HT-29 (cell line): Measurements from ENCODE around the gene SAMD13. TPM values are rescaled to one million over a fixed set of nuclear protein-coding genes. Genes with fewer than 3 reads are reported as not detected.
A peak's percentile ranks its signal among the peaks of the same experiment; 100 is the strongest.

Source experiments
- DNase-seq: peaks from one replicate; pipeline ENCODE4 v3.0.0-alpha.2; 2015; ENCODE audit warnings: low spot score
- total RNA-seq: library from RNA; depleted of rRNA; stranded (reverse); fragments of >200 nt; shearing (Covaris generic); gene quantifications from 2 replicates; pipeline ENCODE4 v1.2.3, GENCODE V29; 2014

The SAMD13 gene
- total RNA-seq, 1 experiment from 2014 or later, result 0.43 TPM

DNA sequence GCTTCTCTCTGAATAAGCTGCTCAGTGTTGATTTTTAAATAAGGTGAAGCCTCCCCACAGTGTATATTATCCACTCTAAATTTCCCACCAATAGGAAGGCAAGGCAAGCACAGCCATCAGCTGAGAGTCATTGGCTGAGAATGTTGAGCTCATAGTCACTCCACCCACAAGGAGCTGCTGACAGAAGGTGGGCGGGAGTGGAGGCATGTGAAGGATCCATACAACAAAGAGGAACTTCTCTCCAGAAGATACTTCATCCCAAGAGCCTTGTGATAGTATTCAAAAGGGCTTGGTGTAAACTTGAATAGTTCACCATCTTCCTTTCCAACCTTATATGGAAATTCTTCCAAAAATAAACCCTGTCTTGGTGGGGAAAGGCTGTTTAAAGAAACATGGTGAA lies 42.8 kb downstream of the SAMD13 start:
- no peak for DNase-seq

DNA sequence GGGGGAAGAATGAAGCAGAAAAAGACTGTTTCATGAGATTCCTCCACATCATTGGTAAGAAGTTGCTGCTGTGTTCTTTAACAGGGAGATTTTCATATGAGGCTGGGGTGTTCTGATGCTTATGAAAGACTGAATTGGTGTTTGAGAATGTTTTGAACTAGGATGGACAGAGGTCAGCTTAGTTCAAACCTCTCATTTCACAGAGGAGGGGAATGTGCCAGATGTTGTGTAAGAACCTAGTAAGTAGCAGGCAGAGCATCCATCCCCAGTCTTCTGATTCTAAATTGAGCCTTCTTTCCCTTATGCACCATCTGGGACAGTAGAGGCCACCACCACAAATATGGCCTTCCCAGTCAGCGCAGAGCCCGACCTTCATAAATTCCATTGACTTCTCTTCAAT lies 43.7 kb downstream of the SAMD13 start:
- no peak for DNase-seq

DNA sequence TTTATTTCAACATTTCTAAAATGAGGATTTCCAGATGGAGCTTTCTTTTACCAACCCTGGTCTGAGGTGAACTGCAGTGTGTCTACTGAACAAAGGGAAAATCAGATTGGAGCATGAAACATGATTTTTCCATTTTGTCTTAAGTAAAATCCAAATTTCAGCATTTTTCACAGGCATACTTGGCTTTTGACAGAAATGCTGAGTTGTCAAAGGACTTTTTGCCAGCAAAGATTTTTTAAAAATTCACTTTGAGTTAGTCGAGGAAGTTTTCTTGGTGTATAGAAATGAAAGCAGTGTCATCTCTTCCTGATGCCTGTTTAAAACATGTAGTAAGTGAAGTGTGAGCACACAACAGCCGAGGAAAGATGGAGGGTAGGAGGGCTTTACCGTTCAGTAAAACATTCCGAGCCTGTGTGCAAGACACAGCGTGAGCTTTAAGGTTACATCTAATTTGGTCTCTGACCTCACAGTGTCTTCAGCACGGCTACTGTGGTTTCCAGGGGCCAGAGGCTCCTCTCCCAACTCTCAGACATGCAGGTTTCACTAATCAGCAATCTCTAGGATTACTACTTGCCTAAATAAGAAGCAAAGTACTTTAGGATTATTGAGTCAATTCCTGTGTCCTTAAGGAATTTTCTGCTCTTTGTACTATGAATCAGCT lies 45.9 kb downstream of the SAMD13 start:
- DNase-seq, result no peak

DNA sequence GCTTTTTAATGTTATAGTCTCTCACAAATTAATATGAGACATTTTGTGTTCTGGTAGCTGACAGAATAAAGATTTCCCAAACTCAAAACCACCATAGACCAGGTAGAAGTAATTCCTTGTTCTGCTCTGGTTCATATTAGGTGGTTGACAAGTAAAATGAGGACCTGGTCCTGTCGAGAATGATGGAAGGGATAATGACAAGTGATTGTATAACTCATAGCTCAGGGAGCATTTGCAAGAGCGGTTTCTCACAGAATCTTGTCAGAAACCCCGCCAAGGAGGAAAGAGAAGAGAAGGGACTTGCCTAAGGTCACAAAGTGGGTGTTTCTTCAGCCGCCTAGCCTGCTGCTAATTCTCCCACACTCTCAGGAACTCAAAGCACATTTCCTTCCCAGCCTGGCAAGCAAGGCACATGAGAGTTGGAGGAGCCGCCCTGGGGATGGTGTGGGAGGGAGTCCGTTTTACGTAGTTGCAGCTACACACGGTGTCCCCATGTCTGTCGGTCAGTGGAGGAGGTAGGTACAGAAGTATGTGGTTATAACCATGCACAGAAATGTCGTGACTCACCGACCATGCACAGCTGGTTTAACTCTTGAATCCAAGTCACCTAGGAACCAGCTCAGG lies 46.5 kb downstream of the SAMD13 start:
- DNase-seq, result no peak

DNA sequence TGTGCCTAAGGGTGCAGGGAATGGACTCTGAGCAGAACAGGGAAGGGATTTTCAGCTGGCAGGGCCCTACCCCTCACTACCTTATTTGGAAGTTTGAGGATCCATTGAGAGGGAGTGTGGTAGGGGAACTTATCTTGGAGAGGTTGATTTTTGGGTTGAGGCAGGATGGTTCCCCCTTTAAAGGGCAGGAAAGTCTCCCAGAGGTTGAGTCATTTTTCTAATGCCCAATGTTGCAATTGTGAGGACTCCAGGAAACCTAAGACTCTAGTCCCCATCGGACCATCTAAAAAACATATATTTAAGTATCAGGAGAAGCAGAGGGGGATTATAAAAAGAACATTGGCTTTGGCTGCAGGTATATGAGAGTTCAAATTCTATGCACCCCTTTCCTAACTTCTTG lies 47.3 kb downstream of the SAMD13 start:
- no peak for DNase-seq

DNA sequence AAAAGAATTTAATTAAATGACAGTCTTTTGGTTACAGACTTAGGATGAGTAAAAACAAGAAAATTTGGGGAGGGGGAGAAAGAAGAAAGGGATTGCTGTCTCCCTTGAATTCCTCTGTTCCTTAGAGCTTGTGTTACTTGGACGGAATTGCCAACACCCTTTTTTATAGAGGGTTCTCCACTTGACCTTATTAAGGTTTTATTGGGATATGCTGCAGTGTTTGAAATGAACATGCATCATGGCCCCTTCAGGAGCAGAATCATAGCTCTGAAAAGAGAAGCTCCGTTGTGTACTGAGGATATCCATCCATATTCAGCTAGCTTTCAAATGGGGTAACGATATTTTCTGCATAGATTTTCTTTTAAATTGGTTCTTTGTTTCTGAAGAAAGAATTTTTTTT lies 48.6 kb downstream of the SAMD13 start:
- no peak for DNase-seq

DNA sequence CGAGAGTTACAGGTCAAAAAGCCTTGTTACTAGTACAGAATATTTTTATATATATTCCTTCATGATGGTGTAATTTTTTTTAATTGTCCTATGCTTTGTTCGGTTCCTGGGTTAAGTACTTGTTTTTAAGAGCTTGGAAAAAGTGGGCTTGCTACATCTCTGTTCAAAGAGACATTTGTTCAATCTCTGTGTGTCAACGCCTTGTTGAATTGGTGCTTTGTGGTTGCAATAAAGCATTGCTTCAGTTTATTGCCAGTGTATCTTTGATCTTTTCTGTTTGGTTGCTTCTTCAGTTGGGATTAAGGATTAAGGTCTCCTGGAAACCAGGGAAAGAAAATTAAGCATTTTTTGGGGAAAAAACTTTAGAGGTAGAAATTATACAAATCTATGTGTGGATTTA lies 49.0 kb downstream of the SAMD13 start:
- DNase-seq, result no peak

DNA sequence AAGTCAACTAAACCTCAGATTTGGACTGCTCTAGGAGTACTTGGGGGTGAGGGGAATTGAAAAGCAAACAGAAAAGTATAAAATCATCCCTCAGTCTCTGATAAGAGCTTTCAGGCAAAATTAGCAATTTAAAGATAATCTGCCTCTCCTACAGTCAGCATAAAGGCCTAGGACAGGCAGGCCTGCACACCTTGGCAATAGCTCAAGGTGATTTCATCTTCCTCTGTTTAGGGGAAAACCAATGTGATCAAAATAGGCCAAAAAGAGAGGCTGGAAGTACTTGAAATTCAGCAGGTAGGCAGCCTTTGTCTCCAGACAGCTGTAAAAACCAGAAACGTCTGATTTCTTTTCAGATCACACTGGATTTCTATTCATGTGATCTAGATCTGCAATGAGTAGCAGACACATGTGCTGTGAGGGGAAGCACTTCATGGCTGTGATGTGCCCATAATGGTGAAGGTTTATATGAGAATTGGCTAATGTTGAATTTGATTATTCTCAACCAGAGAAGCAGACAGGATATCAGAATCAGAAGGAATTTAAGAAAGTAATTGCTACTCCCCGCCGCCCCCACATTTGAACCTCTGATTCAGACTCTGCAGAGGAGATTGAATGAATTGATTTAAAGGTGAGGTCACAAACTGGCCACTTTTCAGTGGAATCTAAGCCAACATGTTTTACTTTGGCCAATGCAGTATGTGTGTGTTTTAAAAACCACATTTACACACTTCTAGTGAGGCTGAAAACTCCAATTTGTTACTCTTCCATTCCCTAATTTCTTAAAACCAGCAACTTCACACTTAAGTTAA lies 51.0 kb downstream of the SAMD13 start:
- DNase-seq, result no peak

DNA sequence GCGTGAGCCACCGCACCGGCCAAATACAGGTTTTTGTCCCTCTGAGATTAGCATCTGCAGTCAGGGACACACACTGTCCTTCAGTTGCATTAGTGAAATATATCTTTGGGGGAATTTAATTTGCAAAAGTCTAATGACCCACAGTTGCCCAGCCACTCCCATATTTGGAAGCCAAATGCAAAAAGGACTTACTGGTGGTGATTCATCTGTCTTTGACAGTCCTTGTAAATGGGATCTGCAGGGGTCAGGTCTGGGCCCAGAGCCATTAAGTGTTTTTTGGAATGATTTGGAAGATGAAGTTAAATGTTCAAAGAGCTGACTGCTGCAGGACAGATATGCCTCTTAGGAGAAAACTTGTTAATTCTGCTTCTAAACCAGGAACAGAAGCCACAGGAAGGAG lies 52.2 kb downstream of the SAMD13 start:
- DNase-seq, result no peak

DNA sequence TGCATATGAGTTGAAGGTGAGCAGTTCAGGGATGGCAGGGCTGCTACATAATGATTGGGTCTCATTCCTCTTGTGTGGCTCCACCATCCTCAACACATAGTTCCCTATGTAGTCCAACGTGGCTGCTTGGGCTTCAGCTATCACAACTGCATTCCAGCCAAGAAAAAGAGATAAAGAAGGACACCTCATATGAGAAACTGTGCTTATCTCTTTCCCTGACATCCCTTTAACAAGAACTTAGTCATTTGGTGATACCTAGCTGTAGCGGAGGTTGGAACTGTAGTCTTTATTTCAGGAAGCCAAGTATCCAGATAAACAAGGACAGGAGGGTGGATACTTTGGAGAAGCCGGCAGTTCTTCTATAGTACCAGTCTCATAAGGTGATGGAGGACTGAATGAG lies 54.0 kb downstream of the SAMD13 start:
- DNase-seq, result no peak

DNA sequence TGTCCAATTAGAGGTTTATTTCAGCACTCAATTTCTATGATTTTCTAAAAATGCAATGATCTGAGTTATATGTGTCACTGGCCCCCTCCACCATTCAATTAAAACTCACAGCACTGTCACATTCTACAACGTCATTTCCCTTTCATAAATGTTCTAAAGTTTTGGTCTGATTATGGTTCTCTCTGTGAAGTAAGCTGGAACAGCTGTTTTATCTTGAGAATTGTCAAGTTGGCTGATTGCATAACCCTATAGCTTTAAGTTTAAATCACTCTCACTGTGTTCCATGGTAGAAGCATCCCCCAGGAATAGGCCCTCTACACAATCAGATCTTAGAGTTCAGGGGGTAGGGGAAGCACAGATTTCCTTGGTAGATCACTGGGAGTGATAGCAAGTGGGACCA lies 55.4 kb downstream of the SAMD13 start:
- DNase-seq, result no peak

DNA sequence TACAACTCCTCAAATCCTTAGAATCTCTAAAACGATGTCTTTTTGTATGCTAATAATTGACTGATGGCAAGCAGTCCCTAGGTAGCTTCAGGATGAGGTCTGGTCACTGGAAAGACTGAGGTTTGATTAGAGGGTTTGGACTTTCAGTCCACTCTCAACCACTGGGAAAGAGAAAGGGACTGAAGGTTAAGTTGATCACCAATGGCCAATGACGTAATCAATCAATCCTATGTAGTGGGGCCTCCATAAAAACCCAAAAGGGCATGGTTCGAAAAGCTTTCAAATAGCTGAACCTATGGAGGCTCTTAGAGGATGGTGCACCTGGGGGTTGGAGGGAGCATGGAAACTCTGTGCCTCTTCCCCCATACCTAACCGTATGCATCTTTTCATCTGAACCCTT lies 57.2 kb downstream of the SAMD13 start:
- no peak for DNase-seq

DNA sequence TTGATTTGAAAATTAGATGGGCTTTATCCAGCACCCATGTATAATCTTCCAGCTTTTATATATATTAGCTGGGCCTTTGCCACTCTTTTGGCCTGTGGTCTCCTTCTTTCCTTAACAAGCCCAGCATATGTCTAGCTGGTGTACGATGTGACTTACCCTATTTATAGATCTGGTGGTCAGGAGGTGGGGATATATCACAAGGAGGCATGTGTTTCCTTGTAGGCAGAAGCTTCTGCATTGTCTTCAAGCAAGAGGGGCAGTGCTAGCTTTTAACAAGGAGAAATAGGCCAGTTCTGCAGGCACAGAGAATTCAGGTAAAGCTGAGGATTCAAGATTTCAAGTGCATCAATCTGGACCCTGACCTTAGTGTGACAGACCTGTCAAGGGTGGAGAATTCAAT lies 58.8 kb downstream of the SAMD13 start:
- no peak for DNase-seq

DNA sequence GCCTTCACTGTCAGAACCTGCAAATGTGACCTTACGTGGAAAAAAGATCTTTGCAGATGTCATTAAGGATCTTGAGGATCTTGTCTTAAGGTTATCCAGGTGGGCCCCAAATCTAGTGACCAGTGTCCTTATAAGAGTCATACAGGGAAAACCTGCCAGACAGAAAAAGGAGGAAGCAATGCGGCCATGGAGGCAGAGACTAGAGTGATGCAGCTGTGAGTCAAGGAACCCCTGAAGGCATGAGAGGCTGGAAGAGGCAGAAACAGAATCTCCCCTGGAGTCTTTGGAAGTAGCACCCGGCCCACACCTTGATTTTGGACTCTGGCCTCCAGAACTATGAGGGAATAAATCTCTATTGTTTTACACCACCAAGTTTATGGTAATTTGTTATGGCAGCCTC lies 60.3 kb downstream of the SAMD13 start:
- DNase-seq, result no peak

DNA sequence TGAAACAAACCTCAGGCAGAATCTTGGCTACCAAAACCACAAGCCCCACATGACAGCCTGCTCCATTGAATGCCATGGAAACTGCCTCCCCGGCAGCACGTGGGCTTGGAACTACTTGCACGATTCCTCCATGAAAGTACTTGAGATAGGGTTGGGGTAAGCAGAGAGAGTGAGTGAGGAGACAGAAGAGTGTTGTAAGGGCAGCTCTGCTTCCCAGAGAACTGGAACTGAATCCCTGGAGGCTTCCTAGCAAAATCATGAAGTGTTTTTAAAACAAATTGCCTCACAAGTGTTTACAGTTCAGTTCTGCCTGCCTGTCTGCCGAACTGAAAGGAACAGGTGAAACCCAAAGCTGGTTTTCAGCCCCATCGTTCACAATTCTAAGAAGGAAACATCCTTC lies 61.5 kb downstream of the SAMD13 start:
- DNase-seq, result no peak

DNA sequence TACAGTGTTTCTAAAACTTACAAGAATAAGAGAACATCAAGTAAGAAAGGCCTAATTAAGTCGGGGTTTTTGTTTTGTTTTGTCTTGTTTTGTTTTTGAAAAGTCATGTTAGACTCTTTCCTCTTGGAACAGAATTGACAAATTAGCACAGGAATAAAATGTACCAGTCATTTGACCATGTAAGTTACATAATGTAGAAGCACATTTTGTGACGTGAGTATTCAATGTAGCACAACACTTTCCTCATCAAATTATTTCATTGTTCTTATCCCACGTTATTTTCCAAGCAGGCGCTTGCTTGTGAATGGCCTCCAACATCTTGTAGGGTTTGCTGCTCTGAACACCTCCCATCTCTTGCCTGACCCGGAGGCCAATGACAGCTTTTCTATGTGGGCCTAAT lies 62.1 kb downstream of the SAMD13 start:
- DNase-seq, result no peak

DNA sequence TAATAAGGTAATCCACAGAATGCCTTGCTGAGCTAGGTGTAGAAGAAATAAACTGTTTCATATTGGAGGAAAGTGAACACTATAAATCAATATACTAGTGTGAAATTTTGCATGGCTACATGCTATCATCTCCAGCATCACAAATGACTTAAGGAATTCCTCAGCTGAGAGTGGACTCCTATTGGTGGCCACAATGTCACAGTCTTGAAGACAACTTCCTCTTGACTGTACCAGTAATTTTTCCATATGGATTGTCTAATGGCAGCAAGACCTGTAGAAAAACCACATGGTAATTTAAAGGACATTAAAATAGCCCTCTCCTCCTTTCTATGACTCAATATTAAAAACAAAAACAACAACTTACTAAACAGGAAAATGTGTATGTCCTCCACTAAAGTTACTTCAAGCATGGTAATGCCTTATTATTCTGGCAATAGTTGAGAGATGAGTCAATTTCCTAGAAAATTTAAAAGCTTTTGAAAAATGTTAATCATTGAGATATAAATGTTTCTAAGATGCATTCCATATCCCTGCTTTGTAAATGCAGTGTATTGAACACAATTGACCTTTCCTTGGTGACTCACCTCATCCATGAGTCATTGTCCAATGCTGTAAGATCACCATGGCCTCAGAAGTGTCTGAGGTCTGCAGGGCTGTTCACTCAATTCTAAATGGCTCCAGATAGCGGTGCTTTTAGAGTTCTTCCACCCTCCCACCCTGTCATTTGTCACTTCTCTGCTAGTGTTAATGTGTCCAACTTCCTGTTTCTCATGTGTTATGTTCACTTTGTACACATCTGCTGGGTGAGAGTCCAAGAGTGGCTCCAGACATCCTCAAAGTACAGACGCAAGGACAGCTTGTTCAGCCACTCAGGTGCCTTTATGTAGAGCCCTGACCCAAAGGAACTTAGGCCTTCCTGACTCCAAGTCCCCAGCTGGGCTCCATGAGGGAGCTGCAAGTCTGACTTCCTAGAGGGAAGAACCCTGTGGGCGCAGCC lies 64.0 kb downstream of the SAMD13 start:
- peak; percentile 85 for DNase-seq

DNA sequence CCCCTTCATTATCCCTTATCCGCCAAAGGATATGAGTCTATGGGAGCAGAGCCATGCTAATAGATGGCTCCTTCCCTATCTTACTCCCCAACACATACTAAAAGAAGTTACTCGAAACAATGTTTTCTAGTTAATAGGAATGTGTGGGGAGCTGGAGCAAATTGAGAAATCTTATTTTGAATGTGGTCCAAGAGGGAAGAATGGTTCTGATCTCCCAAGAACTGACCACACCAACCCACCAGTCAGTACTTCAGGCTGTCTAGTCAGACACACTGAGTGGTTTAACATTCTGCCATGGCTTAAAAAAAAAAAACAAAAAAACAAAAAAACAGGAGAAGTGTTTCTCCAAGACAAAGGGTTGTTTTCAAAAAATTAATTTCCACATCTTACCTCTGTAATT lies 65.3 kb downstream of the SAMD13 start:
- no peak for DNase-seq

DNA sequence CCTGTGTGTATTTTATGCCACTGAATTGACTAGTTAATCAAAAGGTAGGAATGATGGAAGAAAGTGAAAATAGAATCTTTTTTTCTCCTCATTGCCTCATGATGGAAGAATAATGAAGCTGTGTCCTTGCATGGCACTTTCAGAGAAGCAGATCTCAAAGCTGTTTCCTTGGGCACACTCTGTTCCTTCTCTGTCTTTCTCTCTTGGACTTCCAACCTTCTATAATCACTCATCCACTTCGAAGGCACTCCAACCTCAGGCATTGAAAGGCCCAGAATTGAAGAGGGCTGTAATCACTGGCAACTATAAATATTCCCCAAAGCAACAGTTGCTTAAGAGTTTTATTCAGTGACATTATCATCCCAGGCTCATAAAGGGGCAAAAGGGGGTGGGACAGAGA lies 65.7 kb downstream of the SAMD13 start:
- no peak for DNase-seq

DNA sequence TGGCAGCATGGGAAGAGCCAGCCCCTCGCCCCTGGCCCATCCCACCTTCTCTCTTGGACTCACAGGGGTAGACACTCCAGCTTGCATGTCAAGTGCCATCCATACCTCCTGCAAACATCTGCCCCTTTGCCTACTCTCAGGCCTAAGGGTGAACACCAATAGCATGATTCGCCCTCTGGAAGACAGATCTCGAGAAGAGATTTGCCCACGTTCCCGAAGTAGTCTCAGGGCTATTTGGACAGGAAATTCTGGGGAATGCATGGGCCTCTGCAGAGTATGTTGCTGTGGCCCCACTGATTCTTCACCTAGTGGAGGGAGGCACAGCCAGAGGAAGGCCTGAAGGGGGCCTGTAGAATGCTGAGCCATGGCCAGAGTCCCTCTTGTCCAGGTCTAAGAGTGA lies 66.9 kb downstream of the SAMD13 start:
- DNase-seq, result no peak

DNA sequence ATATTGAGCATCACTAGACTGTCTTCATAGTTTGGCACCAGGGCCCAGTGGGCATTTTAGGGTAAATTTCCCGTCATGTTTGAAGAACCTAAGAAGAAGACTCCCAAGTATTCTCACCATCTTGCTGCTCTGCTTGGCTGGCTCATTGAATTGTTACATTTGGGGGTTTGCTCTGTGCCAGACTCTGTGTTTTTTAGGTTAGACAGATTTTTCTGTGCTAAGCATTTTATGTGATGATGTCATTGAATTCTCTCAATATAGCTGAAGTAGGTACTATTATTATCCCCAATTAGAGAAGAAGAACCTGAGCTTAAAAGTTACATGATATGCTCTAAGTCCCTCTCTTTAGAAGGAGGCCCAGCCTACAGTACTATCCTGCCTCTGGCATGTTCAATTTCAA lies 68.8 kb downstream of the SAMD13 start:
- DNase-seq, result no peak
